Hindlimb muscle (tissue), 1 donor: ENCODE data around the gene EP400. TPM values are rescaled to one million over a fixed set of nuclear protein-coding genes. Genes with fewer than 3 reads are reported as not detected.

Experiments
- DNase-seq: peaks from one replicate; pipeline ENCODE4 v3.0.0-alpha.2; 2013
- polyA plus RNA-seq: library from polyadenylated mRNA; unstranded; fragments of 120-200 nt; gene quantifications from one replicate; pipeline ENCODE4 v1.2.1, GENCODE V29; 2013; ENCODE audit not compliant: insufficient read length

Gene EP400
- polyA plus RNA-seq, 1 donor = 26.0 TPM

- no peak for DNase-seq
These were observed 37.8 kb upstream of the EP400 start for GRCh38 chr12:131911851-131912477.

GRCh38 chr12:131912518-131913274 lies 37.0 kb upstream of the EP400 start:
- no peak for DNase-seq

DNA sequence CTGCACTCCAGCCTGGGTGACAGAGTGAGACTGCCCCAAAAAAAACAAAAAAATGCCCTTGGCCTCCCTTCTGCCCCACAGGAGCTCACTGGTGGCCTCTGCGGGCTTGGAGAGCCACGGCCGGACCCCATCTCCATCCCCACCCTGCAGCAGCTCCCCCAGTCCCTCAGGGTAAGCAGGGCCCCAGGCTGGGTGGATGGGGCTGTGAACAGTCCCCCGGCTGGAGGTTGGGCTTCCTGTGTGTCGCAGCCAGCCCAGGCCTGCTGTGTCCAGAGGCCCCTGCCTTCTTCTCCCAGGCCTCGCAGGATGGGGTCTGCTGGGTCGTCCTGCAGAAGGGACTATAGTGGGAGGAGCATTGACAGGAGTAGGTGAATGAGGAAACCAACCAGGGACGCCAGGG lies 36.1 kb upstream of the EP400 start:
- DNase-seq = no peak

GRCh38 chr12:131914179-131914702 lies 35.5 kb upstream of the EP400 start:
- no peak for DNase-seq

DNA sequence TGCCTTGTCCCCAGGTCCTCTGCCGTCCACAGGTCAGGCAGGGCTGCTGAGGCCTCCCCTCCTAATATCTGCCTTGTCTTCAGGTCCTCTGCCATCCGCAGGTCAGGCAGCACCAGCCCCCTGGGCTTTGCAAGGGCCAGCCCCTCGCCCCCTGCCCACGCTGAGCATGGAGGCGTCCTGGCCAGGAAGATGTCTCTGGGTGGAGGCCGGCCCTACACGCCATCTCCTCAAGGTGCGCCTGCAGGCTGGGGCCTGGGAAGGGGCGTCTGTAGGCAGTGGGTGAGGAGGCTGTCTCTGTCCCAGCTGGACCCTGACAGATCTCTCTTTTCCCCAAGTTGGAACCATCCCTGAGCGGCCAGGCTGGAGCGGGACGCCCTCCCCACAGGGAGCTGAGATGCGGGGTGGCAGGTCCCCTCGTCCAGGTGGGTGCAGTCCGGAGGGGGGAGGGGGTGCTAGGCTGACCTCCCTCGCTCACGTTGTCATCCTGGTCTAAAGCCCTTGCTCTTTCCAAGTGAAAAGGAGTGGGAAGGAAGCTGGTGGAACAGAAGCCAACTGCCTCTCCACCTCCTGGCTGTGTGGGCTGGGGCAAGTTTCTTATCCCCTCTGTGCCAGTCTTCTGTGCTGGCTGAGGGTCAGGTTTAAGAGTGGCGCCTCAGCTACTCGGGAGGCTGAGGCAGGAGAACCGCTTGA lies 34.6 kb upstream of the EP400 start:
- no peak for DNase-seq

DNA sequence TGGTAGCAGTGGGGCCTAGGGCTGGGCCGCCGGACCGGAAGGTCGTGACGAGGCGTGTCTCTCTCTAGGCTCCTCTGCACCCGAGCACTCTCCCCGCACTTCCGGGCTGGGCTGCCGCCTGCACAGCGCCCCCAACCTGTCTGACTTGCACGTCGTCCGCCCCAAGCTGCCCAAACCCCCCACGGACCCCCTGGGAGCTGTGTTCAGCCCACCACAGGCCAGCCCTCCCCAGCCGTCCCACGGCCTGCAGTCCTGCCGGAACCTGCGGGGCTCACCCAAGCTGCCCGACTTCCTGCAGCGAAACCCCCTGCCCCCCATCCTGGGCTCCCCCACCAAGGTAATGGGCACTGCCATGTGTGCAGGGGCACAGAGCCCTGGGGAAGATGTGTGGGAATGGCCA lies 33.9 kb upstream of the EP400 start:
- no peak for DNase-seq

DNA sequence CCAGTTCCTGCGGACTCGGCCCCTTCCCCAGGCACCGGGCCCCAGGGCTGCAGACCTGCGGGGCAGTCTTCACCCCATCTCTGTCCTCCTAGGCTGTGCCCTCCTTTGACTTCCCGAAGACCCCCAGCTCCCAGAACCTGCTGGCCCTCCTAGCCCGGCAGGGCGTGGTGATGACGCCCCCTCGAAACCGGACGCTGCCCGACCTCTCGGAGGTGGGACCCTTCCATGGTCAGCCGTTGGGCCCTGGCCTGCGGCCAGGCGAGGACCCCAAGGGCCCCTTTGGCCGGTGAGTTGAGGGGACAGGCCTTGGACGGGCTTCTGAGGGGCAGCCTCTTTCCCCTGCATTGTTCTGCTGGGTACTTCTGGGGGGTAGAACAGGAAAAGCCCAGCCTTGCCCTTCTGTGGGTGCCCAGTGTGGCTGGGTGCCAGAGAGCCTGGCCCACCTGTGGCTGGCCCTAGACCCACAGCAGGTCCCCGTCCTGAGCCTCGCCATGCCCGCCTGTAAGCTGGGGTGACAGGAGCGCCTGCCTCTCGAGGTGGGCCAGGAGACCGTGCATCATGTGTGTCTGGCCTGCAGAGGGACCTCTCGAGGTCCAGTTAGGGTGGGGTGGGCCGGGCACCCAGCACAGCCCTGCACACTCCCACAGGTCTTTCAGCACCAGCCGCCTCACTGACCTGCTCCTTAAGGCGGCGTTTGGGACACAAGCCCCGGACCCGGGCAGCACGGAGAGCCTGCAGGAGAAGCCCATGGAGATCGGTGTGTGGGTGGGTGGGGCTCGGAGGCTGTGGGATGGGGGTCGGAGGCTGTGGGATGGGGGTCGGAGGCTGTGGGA lies 33.2 kb upstream of the EP400 start:
- no peak for DNase-seq

GRCh38 chr12:131917139-131917710 lies 32.5 kb upstream of the EP400 start:
- no peak for DNase-seq

DNA sequence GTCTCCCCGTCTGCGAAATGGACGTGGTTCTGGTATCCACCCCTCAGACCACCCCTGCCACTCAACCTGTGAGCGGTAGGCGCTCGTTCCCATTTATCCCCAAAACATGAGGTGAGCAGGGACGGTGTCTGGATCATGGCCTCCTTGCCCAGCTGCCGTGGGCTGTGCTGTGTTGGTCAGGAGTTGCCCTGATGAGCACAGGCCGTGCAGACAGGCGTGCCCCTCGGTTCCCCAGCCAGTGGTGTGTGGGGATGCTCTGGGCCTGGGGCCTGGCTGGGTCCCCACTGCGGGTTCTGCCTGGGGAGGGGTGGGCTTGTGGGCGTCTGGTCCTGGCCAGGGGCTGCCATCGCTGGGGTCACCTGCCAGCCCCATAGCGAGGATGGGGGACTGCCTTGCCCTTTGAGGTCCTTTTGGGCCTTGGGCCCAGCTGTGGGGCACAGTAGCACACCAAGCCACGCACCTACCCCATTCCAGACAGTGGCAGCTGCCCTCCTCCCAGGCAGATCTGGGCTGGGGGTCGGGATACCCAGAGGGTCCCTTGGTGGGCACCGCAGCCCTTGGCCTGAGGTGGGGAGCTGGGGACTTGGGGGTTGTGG lies 31.9 kb upstream of the EP400 start:
- DNase-seq = no peak

GRCh38 chr12:131918311-131919050 lies 31.3 kb upstream of the EP400 start:
- no peak for DNase-seq

GRCh38 chr12:131919051-131919347 lies 30.7 kb upstream of the EP400 start:
- DNase-seq = no peak

GRCh38 chr12:131919366-131920156 lies 30.2 kb upstream of the EP400 start:
- DNase-seq = no peak

GRCh38 chr12:131920157-131920508 lies 29.6 kb upstream of the EP400 start:
- DNase-seq = no peak

- DNase-seq = no peak
These were observed 28.6 kb upstream of the EP400 start for GRCh38 chr12:131920902-131921840.

DNA sequence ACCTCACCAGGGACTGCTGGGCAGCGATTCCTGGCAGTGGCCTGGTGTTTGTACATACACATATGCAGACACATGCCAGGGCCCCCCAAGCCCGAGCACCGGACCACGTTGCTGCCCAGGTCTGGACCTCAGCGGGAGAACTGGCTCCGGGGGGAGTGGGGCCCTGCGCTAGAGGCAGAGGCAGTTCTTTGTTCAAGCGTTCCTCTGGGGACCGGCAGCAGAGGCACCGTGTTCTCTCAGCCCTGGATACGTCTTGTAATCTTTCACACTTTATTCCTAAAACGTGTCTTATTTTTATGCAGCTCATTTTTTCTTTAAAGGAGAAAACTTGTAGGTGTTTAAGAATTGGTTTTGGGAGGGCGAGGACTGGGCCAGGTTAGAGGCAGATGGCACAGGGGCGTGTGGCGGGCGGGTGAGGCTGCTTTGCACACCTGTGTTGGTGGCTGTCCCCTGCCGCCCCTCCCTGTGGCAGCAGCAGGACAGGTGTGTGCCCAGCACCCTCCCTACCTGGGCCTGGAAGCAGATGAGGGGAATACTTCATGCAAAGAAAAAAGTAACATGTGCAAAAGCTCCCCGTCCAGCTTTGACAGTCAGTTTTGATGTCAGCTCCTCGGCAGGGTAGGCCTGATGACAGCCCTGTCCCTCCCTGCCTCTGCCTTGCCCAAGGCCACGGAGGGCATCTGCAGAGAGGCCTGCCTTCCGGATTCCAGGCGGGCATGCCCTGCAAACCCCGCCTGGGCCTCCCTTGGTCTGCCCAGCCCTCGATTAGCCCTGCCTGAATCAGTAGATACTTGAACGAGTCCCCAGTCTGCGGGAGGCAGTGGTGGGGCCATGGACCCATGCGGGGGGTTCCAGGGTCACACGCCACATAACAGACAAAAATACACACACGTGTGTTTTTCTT lies 27.6 kb upstream of the EP400 start:
- no peak for DNase-seq

GRCh38 chr12:131922772-131923171 lies 27.0 kb upstream of the EP400 start:
- no peak for DNase-seq

DNA sequence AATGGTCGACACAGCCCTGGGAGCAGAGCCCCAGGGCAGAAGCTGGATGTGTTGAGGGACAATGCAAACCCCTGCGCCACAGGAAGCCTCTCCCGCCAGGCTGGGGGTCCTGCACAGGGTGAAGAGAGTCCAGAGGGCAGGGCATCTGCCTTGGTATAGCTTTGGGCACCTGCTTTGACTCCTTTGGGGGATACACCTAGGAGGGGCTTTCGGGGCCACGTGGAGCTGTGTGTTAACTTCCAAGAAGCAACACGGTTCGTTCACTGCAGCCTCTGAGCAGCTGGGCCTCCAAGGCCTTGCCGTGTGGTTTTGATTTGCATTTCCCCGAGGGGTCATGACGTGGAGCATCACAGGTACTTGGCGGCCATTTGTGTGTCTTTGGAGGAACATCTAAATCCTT lies 26.5 kb upstream of the EP400 start:
- no peak for DNase-seq
